Coronary artery (tissue), 2 donors: ENCODE results near the gene SORCS3.

ENCODE experiments used
- DNase-seq: peaks from one replicate; pipeline ENCODE4 v3.0.0-alpha.2; 2017; ENCODE audit warnings: low spot score
- H3K27ac ChIP-seq, 2 donors: fragments of 200-600 bp; sonication (generic); one replicate each; pipeline ENCODE4 v1.5.1; 2016 to 2019
- H3K4me3 ChIP-seq: fragments of 200-600 bp; sonication (generic); 2 replicates; pipeline ENCODE4 v1.5.1; 2016; ENCODE audit warnings: mild to moderate bottlenecking, moderate library complexity
- CTCF ChIP-seq: fragments of 200-600 bp; sonication (generic); IDR thresholded peaks from one replicate; pipeline ENCODE4 v1.5.1; 2019; ENCODE audit warnings: antibody characterized with exemption

The SORCS3 gene

DNA sequence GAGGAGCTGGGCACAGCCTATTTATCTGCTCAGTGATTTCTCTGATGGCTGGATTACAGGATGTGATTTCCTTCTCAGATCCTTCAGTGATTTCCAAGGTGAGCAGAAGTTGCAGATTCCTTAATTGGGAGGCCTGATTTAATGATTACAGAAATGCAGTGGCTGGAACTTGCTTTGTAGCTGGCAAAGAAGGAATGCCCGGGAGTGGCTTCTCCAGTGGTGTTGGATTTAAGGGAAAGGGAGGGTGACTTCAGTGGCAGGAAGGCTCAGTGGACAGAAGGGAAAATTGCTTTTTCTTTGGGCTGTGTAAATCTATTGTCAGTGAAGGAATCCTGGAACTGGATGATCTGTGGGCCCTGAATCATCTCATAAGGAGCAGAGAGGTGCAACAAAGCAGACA lies 5.1 kb downstream of the SORCS3 start:
- H3K27ac ChIP-seq = no peak overlapping the region
- no peak for TF ChIP-seq CTCF
- DNase-seq = no peak
- no peak overlapping the region for H3K4me3 ChIP-seq

- Histone ChIP-seq H3K27ac (no peak overlapping the region), H3K4me3 (no peak overlapping the region)
- TF ChIP-seq CTCF = no peak
- no peak for DNase-seq
These were observed 7.3 kb downstream of the SORCS3 start for GRCh38 chr10:104648421-104648820.

- no peak overlapping the region for H3K27ac ChIP-seq
- no peak for DNase-seq
- TF ChIP-seq CTCF = no peak
- no peak overlapping the region for H3K4me3 ChIP-seq
These were observed 9.0 kb downstream of the SORCS3 start for GRCh38 chr10:104650072-104650471.

GRCh38 chr10:104650635-104651331 lies 9.7 kb downstream of the SORCS3 start:
- H3K4me3 ChIP-seq = no peak overlapping the region
- H3K27ac ChIP-seq = no peak overlapping the region
- no peak for TF ChIP-seq CTCF
- no peak for DNase-seq

- TF ChIP-seq CTCF = no peak
These were observed 15.9 kb downstream of the SORCS3 start for GRCh38 chr10:104657036-104657435.

DNA sequence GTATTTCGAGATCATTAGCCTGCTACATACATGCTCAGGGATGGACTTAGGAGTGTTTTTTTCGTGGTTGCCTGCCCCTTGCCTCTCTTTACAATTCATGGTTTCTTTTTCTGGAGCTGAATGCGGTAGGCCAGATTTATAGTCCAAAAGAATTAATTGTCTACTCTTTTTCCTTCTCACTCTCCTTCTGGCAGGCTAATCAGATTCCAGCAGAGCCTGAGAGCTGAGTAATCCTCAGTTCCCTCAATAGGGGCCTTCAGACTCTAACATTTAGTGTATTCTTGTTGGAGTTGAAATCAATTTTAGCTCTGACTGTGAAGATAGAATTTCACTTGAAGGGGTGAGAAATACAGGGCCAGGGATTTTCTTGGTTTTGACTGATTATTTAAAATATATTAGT lies 16.4 kb downstream of the SORCS3 start:
- Histone ChIP-seq H3K27ac (no peak overlapping the region), H3K4me3 (no peak overlapping the region)
- DNase-seq = no peak
- no peak for TF ChIP-seq CTCF

More at GRCh38 chr10:104657036-104657435, 15.9 kb downstream of the SORCS3 start:
- DNase-seq = no peak
- no peak overlapping the region for H3K27ac ChIP-seq
- H3K4me3 ChIP-seq = no peak overlapping the region

DNA sequence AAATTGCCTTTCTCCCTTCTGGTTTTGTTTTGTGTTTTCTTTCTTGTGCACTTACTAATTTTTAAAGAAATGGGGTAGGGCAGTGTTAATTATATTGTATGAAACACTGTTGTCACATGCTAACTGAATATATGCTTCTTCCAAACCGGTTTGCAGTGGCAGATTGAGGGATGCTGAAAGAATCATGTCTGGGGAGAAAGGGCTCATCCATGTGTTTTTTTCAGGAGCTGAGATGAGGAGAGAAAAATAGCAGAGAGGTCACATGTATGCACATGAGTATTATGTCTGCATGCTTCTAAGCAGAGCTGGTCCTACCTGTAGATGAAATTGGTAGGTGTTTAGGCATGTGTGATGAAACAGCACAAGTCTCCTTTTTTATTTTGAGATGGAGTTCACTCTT lies 17.0 kb downstream of the SORCS3 start:
- TF ChIP-seq CTCF = no peak
- DNase-seq = no peak

More for the DNA sequence above, 17.0 kb downstream of the SORCS3 start:
- Histone ChIP-seq H3K27ac (no peak overlapping the region), H3K4me3 (no peak overlapping the region)
